Astrocyte of the hippocampus (primary cell): Measurements from ENCODE around the gene SELENON.

ENCODE experiments used
- DNase-seq: peaks from one replicate; pipeline ENCODE4 v3.0.0; 2011; ENCODE audit warnings: low read depth, low spot score

The SELENON gene

GRCh38 chr1:25862785-25863485 lies 62.9 kb downstream of the SELENON start:
- DNase-seq, result no peak

- no peak for DNase-seq
Measured at GRCh38 chr1:25863486-25864262, 63.7 kb downstream of the SELENON start.

- no peak for DNase-seq
Measured at GRCh38 chr1:25864434-25864833, 64.4 kb downstream of the SELENON start.

GRCh38 chr1:25866288-25866687 lies 66.3 kb downstream of the SELENON start:
- no peak for DNase-seq

- DNase-seq, result no peak
Measured at GRCh38 chr1:25867210-25867991, 67.4 kb downstream of the SELENON start.
